HEK293 (cell line): ENCODE measurements around the gene ACACB.

Experiments used
- CTCF ChIA-PET: fragments of 350-600 bp; formaldehyde crosslinking; extraction: SDS; loops from one replicate; lab custom pipeline; 2021; ENCODE audit warnings: antibody characterized with exemption; lab: Yijun Ruan, JAX
- POLR2A ChIA-PET: fragments of 300-600 bp; formaldehyde crosslinking; extraction: SDS; loops from one replicate; lab custom pipeline; 2020; ENCODE audit warnings: antibody characterized with exemption, inconsistent platforms; lab: Yijun Ruan, JAX
- H3K27ac ChIP-seq: fragments of 200-500 bp; sonication (Bioruptor generic); 2 replicates; pipeline ENCODE4 v1.5.1; 2014; ENCODE audit warnings: low read depth, low read length, control low read depth, inconsistent platforms; ENCODE audit errors: extremely low read depth
- H3K36me3 ChIP-seq, 2 experiments: fragments of 200-500 bp in 1 of 2; sonication (Bioruptor generic) in 1 of 2; 1 replicate in 1 of 2; 2 replicates in 1 of 2; pipeline ENCODE4 v1.5.1; 2014 to 2017; ENCODE audit warnings: inconsistent platforms in 2 of 2, low read length in 2 of 2; ENCODE audit not compliant: control insufficient read depth in 2 of 2, insufficient read depth in 1 of 2
- H3K4me1 ChIP-seq: fragments of 200-500 bp; sonication (Bioruptor generic); 2 replicates; pipeline ENCODE4 v1.5.1; 2014; ENCODE audit warnings: mild to moderate bottlenecking, low read length, inconsistent platforms; ENCODE audit not compliant: control insufficient read depth, insufficient read depth
- H3K4me3 ChIP-seq: 2 replicates; pipeline ENCODE4 v1.5.1; 2011; ENCODE audit warnings: low read depth, mild to moderate bottlenecking, control low read depth, low read length, moderate library complexity
- H3K9me3 ChIP-seq: fragments of 200-500 bp; sonication (Bioruptor generic); 2 replicates; pipeline ENCODE4 v1.5.1; 2014; ENCODE audit warnings: low read depth, low read length, inconsistent platforms; ENCODE audit not compliant: control insufficient read depth, insufficient read depth
- KLF9 ChIP-seq: fragments of 450-650 bp; formaldehyde crosslinking; IDR thresholded peaks from 2 replicates; pipeline ENCODE4 v1.5.1; 2016; ENCODE audit warnings: missing biosample characterization, missing genetic modification characterization, low read depth
- OVOL3 ChIP-seq: fragments of 450-650 bp; formaldehyde crosslinking; IDR thresholded peaks from 2 replicates; pipeline ENCODE4 v1.5.1; 2016; ENCODE audit warnings: missing biosample characterization, missing genetic modification characterization
- RBAK ChIP-seq: fragments of 450-650 bp; formaldehyde crosslinking; IDR thresholded peaks from 2 replicates; pipeline ENCODE4 v1.5.1; 2016; ENCODE audit warnings: missing biosample characterization, missing genetic modification characterization
- ZNF239 ChIP-seq: fragments of 450-650 bp; formaldehyde crosslinking; IDR thresholded peaks from 2 replicates; pipeline ENCODE4 v1.5.1; 2016; ENCODE audit warnings: missing biosample characterization, missing genetic modification characterization
- ZNF292 ChIP-seq: fragments of 450-650 bp; formaldehyde crosslinking; IDR thresholded peaks from 2 replicates; pipeline ENCODE4 v1.5.1; 2016; ENCODE audit warnings: low read depth, missing biosample characterization, missing genetic modification characterization, borderline replicate concordance
- ZNF335 ChIP-seq: fragments of 450-650 bp; formaldehyde crosslinking; conservative IDR thresholded peaks from 2 replicates; pipeline ENCODE4 v1.5.1; 2016; ENCODE audit warnings: missing biosample characterization, missing genetic modification characterization
- ZNF473 ChIP-seq: fragments of 450-650 bp; formaldehyde crosslinking; IDR thresholded peaks from 2 replicates; pipeline ENCODE4 v1.5.1; 2017; ENCODE audit warnings: missing biosample characterization, missing genetic modification characterization
- ZNF558 ChIP-seq: fragments of 450-650 bp; formaldehyde crosslinking; IDR thresholded peaks from 2 replicates; pipeline ENCODE4 v1.5.1; 2016; ENCODE audit warnings: missing biosample characterization, missing genetic modification characterization
- ZNF571 ChIP-seq: fragments of 450-650 bp; formaldehyde crosslinking; IDR thresholded peaks from 2 replicates; pipeline ENCODE4 v1.5.0; 2017; ENCODE audit warnings: missing biosample characterization, missing genetic modification characterization
- ZNF585B ChIP-seq: fragments of 450-650 bp; formaldehyde crosslinking; IDR thresholded peaks from 2 replicates; pipeline ENCODE4 v1.5.1; 2016; ENCODE audit warnings: missing biosample characterization, missing genetic modification characterization
- ZNF624 ChIP-seq: fragments of 450-650 bp; formaldehyde crosslinking; IDR thresholded peaks from 2 replicates; pipeline ENCODE4 v1.5.1; 2017; ENCODE audit warnings: missing biosample characterization, missing genetic modification characterization
- ZNF626 ChIP-seq: fragments of 450-650 bp; sonication (Bioruptor Pico); formaldehyde crosslinking; IDR thresholded peaks from 2 replicates; pipeline ENCODE4 v1.5.1; 2018; ENCODE audit warnings: missing biosample characterization, missing genetic modification characterization, inconsistent platforms
- ZNF629 ChIP-seq: fragments of 450-650 bp; formaldehyde crosslinking; IDR thresholded peaks from 2 replicates; pipeline ENCODE4 v1.5.1; 2017; ENCODE audit warnings: missing biosample characterization, missing genetic modification characterization
- ZNF830 ChIP-seq: fragments of 450-650 bp; IDR thresholded peaks from 2 replicates; pipeline ENCODE4 v1.5.0; 2018; ENCODE audit warnings: missing biosample characterization, missing genetic modification characterization, low read depth, mild to moderate bottlenecking, moderate library complexity
- ZSCAN16 ChIP-seq: fragments of 450-650 bp; formaldehyde crosslinking; IDR thresholded peaks from 2 replicates; pipeline ENCODE4 v1.5.1; 2016; ENCODE audit warnings: missing biosample characterization, missing genetic modification characterization
- ZXDB ChIP-seq: fragments of 450-650 bp; formaldehyde crosslinking; IDR thresholded peaks from 2 replicates; pipeline ENCODE4 v1.5.1; 2016; ENCODE audit warnings: missing biosample characterization, missing genetic modification characterization
- TF ChIP-seq, protein P1 (sequence below): fragments of 450-650 bp; formaldehyde crosslinking; IDR thresholded peaks from 2 replicates; pipeline ENCODE4 v1.5.1; 2016; ENCODE audit warnings: missing biosample characterization, missing genetic modification characterization
- TF ChIP-seq, protein P2 (sequence below): fragments of 450-650 bp; formaldehyde crosslinking; IDR thresholded peaks from 2 replicates; pipeline ENCODE4 v1.5.1; 2016; ENCODE audit warnings: missing biosample characterization, missing genetic modification characterization
- TF ChIP-seq, protein P3 (sequence below): fragments of 450-650 bp; formaldehyde crosslinking; IDR thresholded peaks from 2 replicates; pipeline ENCODE4 v1.5.1; 2016; ENCODE audit warnings: missing biosample characterization, missing genetic modification characterization
- TF ChIP-seq, protein P4 (sequence below): fragments of 450-650 bp; formaldehyde crosslinking; IDR thresholded peaks from 2 replicates; pipeline ENCODE4 v1.5.1; 2016; ENCODE audit warnings: missing biosample characterization, missing genetic modification characterization

ACACB gene

DNA sequence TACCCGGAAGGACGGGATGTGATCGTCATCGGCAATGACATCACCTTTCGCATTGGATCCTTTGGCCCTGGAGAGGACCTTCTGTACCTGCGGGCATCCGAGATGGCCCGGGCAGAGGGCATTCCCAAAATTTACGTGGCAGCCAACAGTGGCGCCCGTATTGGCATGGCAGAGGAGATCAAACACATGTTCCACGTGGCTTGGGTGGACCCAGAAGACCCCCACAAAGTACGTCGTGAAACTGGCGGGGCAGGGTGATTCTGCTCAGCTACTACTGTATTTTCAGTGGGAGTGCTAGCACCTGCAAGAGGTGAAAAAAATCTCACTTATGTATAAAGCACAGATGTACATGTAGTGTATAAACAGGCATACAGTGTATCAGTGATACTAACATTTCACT, 129.8 kb downstream of the ACACB start:
- no peak overlapping the region for H3K27ac ChIP-seq
- ChIA-PET CTCF (interaction anchor here (2.6 kb wide), 1 partner anchor 17 kb away, joined by 13 read pairs; no protein-coding TSS in a partner anchor), POLR2A (no interaction called here)
- peaks cover 14 to 27% of the 10 kb centered on the region in 2 experiments; a peak in 2 of 3 replicates for H3K36me3 ChIP-seq
- TF ChIP-seq RBAK = no peak
- no peak for TF ChIP-seq ZNF624 (tag by site-specific recombination)
- no peak for TF ChIP-seq ZSCAN16 (tag by site-specific recombination)
- TF ChIP-seq ZNF292 (tag by site-specific recombination) = no peak
- TF ChIP-seq ZNF558 (tag by site-specific recombination) = no peak
- TF ChIP-seq, protein P1, sequence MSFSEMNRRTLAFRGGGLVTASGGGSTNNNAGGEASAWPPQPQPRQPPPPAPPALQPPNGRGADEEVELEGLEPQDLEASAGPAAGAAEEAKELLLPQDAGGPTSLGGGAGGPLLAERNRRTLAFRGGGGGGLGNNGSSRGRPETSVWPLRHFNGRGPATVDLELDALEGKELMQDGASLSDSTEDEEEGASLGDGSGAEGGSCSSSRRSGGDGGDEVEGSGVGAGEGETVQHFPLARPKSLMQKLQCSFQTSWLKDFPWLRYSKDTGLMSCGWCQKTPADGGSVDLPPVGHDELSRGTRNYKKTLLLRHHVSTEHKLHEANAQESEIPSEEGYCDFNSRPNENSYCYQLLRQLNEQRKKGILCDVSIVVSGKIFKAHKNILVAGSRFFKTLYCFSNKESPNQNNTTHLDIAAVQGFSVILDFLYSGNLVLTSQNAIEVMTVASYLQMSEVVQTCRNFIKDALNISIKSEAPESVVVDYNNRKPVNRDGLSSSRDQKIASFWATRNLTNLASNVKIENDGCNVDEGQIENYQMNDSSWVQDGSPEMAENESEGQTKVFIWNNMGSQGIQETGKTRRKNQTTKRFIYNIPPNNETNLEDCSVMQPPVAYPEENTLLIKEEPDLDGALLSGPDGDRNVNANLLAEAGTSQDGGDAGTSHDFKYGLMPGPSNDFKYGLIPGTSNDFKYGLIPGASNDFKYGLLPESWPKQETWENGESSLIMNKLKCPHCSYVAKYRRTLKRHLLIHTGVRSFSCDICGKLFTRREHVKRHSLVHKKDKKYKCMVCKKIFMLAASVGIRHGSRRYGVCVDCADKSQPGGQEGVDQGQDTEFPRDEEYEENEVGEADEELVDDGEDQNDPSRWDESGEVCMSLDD (tag by site-specific recombination) = no peak
- no peak for TF ChIP-seq ZNF830 (tag by site-specific recombination)
- no peak for TF ChIP-seq ZXDB
- TF ChIP-seq ZNF335 = no peak
- TF ChIP-seq ZNF629 = no peak
- no peak for TF ChIP-seq ZNF473
- no peak for TF ChIP-seq ZNF626
- TF ChIP-seq OVOL3 (tag by site-specific recombination) = no peak
- no peak for TF ChIP-seq ZNF585B (tag by site-specific recombination)
- TF ChIP-seq, protein P2, sequence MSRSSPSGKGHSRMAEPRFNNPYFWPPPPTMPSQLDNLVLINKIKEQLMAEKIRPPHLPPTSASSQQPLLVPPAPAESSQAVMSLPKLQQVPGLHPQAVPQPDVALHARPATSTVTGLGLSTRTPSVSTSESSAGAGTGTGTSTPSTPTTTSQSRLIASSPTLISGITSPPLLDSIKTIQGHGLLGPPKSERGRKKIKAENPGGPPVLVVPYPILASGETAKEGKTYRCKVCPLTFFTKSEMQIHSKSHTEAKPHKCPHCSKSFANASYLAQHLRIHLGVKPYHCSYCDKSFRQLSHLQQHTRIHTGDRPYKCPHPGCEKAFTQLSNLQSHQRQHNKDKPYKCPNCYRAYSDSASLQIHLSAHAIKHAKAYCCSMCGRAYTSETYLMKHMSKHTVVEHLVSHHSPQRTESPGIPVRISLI = no peak
- no peak for TF ChIP-seq ZNF239 (tag by site-specific recombination)
- TF ChIP-seq, protein P3, sequence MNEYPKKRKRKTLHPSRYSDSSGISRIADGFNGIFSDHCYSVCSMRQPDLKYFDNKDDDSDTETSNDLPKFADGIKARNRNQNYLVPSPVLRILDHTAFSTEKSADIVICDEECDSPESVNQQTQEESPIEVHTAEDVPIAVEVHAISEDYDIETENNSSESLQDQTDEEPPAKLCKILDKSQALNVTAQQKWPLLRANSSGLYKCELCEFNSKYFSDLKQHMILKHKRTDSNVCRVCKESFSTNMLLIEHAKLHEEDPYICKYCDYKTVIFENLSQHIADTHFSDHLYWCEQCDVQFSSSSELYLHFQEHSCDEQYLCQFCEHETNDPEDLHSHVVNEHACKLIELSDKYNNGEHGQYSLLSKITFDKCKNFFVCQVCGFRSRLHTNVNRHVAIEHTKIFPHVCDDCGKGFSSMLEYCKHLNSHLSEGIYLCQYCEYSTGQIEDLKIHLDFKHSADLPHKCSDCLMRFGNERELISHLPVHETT (tag by site-specific recombination) = no peak
- TF ChIP-seq KLF9 = no peak
- TF ChIP-seq, protein P4, sequence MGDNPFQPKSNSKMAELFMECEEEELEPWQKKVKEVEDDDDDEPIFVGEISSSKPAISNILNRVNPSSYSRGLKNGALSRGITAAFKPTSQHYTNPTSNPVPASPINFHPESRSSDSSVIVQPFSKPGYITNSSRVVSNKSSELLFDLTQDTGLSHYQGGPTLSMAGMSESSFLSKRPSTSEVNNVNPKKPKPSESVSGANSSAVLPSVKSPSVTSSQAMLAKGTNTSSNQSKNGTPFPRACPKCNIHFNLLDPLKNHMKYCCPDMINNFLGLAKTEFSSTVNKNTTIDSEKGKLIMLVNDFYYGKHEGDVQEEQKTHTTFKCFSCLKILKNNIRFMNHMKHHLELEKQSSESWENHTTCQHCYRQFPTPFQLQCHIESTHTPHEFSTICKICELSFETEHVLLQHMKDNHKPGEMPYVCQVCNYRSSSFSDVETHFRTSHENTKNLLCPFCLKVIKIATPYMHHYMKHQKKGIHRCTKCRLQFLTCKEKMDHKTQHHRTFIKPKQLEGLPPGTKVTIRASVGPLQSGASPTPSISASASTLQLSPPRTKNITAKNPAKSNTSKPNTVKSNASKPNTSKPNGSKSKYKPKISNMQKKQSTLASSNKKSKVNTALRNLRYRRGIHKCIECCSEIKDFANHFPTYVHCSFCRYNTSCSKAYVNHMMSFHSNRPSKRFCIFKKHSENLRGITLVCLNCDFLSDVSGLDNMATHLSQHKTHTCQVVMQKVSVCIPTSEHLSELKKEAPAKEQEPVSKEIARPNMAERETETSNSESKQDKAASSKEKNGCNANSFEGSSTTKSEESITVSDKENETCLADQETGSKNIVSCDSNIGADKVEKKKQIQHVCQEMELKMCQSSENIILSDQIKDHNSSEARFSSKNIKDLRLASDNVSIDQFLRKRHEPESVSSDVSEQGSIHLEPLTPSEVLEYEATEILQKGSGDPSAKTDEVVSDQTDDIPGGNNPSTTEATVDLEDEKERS (tag by site-specific recombination) = no peak
- no peak for TF ChIP-seq ZNF571 (tag by site-specific recombination)
- no peaks in the 10 kb centered on the region for H3K9me3 ChIP-seq
- H3K4me3 ChIP-seq = no peak overlapping the region
- H3K4me1 ChIP-seq = peaks cover 9% of the 10 kb centered on the region
